Right lobe of liver (tissue), 6 donors: ENCODE results near the gene MATN1. TPM values are rescaled to one million over a fixed set of nuclear protein-coding genes. Genes with fewer than 3 reads are reported as not detected.
A peak's percentile ranks its signal among the peaks of the same experiment; 100 is the strongest.

ENCODE experiments used
- ATAC-seq, 4 donors: fragments of 200-7000 bp; cut with Tn5 transposase; one replicate each; pipeline ENCODE4 v1.9.1; 2020; ENCODE audit warnings: mild to moderate bottlenecking in 4 of 4, moderate library complexity in 4 of 4
- DNase-seq, 3 donors: peaks; one replicate each; pipeline ENCODE4 v3.0.0-alpha.2; 2020
- H3K27ac ChIP-seq, 3 donors: fragments of 200-600 bp; one replicate each; pipeline ENCODE4 v1.8.0; 2022
- H3K27me3 ChIP-seq, 2 donors: fragments of 200-600 bp; one replicate each; pipeline ENCODE4 v1.8.0; 2022
- H3K36me3 ChIP-seq, 4 donors: fragments of 200-600 bp; sonication (generic) in 1 of 4; one replicate each; pipeline versions ENCODE4 v1.5.1 to v1.8.0; 2017 to 2022; ENCODE audit warnings: control low read depth in 1 of 4
- H3K4me1 ChIP-seq, 4 donors: fragments of 200-600 bp; sonication (generic) in 1 of 4; one replicate each; pipeline versions ENCODE4 v1.5.1 to v1.8.0; 2017 to 2022; ENCODE audit warnings: control low read depth in 1 of 4
- H3K4me3 ChIP-seq, 3 donors: fragments of 200-600 bp; one replicate each; pipeline ENCODE4 v1.8.0; 2022
- H3K9me3 ChIP-seq, 4 donors: fragments of 200-600 bp; sonication (generic) in 1 of 4; one replicate each; pipeline versions ENCODE4 v1.5.1 to v1.8.0; 2017 to 2022; ENCODE audit warnings: control low read depth in 1 of 4
- POLR2A ChIP-seq: fragments of 450-650 bp; IDR thresholded peaks from one replicate; pipeline ENCODE4 v1.6.1; 2017; ENCODE audit warnings: antibody characterized with exemption, mild to moderate bottlenecking
- WGBS: methylation state at CpG from one replicate; pipeline ENCODE4 v1.1.6; 2018; ENCODE audit warnings: low coverage, low lambda C conversion rate; ENCODE audit not compliant: insufficient coverage; ENCODE audit errors: missing lambda C conversion rate; 5-methylcytosine and 5-hydroxymethylcytosine counted together
- intact Hi-C, 2 donors: fragments of 100-400 bp; cut with DNase I; formaldehyde crosslinking; loops; one replicate each; pipeline versions ENCODE4 v1.11.2 to v1.14.1; 2022
- total RNA-seq, 6 experiments: library from RNA; depleted of rRNA in 2 of 6; stranded (reverse); fragments of >200 nt in 2 of 6; fragmentation: NEBNext Ultra II Directional in 3 of 6; extraction: Animal tissue kit (Norgen Biotek cat#: 25700) in 3 of 6; gene quantifications; one replicate each; pipeline versions ENCODE4 v1.1.0 to v1.2.4, GENCODE V29; 2016 to 2023
- TF ChIP-seq, protein P1 (sequence below), 4 donors: fragments of 200-600 bp in 3 of 4; fragments of 450-650 bp in 1 of 4; IDR thresholded peaks; one replicate each; pipeline versions ENCODE4 v1.5.1 to v1.8.0; 2016 to 2022; ENCODE audit warnings: antibody characterized with exemption in 4 of 4, mild to moderate bottlenecking in 2 of 4
- donor health status: DM: no; HTN: yes; CAD: no.
- donor health status: DM: no; HTN: no; CAD: no.
- donor health status: DM: no; HTN: no; CAD: no.
- donor health status: DM: no; HTN: yes; CAD: no.
- donor health status: DM: no; HTN: yes; CAD: no.

MATN1 gene
- total RNA-seq, 6 experiments from 2014 or later = not detected

DNA sequence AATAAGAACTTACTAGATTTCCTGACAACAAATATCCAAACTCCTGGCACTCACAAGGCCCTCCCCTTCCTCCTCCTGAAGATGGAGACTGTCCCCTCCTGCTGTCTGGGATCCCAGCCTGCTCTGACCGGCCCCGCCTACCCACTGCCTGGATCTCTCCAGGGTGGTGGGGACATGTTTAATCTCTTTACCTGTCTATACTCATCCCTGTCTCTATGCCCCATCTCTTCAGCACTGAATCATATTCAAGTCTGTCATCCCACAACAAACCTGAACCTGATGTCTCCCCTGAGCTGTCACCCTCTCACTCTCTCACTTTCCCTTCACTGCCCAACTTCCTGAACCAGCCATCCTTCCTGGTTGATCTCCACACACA, 22.1 kb downstream of the MATN1 start:
- Histone ChIP-seq H3K27me3 (no peaks in the 10 kb centered on the region), H3K4me3 (no peak overlapping the region), H3K36me3 (no peaks in the 10 kb centered on the region), H3K27ac (no peak overlapping the region), H3K9me3 (no peaks in the 10 kb centered on the region), H3K4me1 (no peaks in the 10 kb centered on the region)
- DNase-seq (peak in 1 of 3 donors; percentile 20), ATAC-seq (no peak)
- TF ChIP-seq POLR2A = no peak
- TF ChIP-seq, protein P1, sequence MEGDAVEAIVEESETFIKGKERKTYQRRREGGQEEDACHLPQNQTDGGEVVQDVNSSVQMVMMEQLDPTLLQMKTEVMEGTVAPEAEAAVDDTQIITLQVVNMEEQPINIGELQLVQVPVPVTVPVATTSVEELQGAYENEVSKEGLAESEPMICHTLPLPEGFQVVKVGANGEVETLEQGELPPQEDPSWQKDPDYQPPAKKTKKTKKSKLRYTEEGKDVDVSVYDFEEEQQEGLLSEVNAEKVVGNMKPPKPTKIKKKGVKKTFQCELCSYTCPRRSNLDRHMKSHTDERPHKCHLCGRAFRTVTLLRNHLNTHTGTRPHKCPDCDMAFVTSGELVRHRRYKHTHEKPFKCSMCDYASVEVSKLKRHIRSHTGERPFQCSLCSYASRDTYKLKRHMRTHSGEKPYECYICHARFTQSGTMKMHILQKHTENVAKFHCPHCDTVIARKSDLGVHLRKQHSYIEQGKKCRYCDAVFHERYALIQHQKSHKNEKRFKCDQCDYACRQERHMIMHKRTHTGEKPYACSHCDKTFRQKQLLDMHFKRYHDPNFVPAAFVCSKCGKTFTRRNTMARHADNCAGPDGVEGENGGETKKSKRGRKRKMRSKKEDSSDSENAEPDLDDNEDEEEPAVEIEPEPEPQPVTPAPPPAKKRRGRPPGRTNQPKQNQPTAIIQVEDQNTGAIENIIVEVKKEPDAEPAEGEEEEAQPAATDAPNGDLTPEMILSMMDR (IDR thresholded peaks at IDR 0.05) = no peak
- intact Hi-C loops = loop anchor here (10.0 kb wide), 2 partner anchors 916 to 1466 kb away; partner anchors contain the start of genes MECR (in 2 of the 2) and PTPRU (in 2 of the 2)
- 90% methylated on average over 2 of the region's 2 CpGs for WGBS

DNA sequence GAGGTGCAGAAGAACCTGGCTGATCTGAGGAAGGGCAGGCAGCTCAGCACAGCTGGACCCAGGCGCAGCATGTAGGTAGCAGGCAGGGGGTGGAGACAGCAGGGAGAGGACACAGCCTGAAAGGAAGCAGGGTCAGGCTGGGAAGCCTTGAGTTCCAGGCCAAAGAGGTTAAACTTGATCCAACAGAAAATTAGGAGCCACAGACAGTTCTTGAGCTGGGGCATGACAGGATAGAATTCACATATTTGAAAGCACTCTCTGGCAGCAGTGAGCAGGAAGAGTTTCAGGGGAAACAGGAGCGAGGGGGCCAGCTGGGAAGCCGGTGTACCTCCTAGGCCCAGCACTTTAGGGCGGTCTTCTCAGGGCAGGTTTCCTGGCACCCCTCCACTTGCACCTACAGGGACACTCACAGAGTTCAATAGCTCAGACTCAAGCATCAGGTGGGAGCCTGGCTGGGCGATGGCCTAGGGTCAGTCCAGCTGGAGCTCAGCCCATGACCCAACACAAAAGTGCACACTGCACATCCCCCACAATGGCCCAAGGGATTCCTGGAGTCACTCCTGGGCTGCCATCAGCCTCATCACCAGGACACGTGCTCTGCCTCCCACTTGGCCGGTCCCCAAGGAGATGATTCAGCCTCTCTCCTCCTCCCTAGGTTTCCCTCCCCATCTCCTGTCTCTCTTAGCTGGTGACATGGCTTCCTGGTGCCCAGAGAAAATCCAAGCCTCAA, 22.7 kb downstream of the MATN1 start:
- no peaks in the 10 kb centered on the region for H3K36me3 ChIP-seq
- no peaks in the 10 kb centered on the region for H3K4me1 ChIP-seq
- no peak for TF ChIP-seq POLR2A
- TF ChIP-seq, protein P1 (IDR thresholded peaks at IDR 0.05) = no peak
- WGBS = 55% methylated on average over 3 of the region's 7 CpGs
- ATAC-seq = peak; percentile 36 to 59 (median 47)
- H3K4me3 ChIP-seq = no peak overlapping the region
- H3K27ac ChIP-seq = no peak overlapping the region
- DNase-seq = peak in 1 of 3 donors; percentile 54
- intact Hi-C loops = loop anchor here (10.0 kb wide), 2 partner anchors 916 to 1466 kb away; partner anchors contain the start of genes MECR (in 2 of the 2) and PTPRU (in 2 of the 2)
- no peaks in the 10 kb centered on the region for H3K27me3 ChIP-seq
- H3K9me3 ChIP-seq = no peaks in the 10 kb centered on the region

DNA sequence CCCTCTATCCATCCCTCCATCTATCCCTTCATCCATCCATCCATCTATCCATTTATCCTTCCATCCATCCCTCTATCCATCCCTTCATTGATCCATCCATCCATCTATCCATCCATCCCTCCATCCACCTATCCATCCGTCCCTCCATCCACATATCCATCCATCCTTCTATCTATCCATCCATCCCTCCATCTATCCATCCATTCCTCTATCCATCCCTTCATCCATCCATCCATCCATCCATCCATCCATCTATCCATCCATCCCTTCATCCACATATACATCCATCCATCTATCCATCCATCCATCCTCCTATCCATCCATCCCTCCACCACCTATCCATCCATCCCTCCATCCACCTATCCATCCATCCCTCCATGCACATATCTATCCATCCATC, 23.6 kb downstream of the MATN1 start:
- Histone ChIP-seq H3K9me3 (no peaks in the 10 kb centered on the region), H3K27me3 (no peaks in the 10 kb centered on the region), H3K4me3 (no peak overlapping the region), H3K27ac (no peak overlapping the region), H3K36me3 (no peaks in the 10 kb centered on the region), H3K4me1 (no peaks in the 10 kb centered on the region)
- no peak for ATAC-seq
- DNase-seq = no peak
- intact Hi-C loops = loop anchor here (10.0 kb wide), 3 partner anchors 895 to 1465 kb away; partner anchors contain the start of genes MECR (in 2 of the 2) and PTPRU (in 2 of the 2)
- 60% methylated on average over 1 of the region's 1 CpG for WGBS
- no peak for TF ChIP-seq POLR2A
- TF ChIP-seq, protein P1 (IDR thresholded peaks at IDR 0.05) = no peak

DNA sequence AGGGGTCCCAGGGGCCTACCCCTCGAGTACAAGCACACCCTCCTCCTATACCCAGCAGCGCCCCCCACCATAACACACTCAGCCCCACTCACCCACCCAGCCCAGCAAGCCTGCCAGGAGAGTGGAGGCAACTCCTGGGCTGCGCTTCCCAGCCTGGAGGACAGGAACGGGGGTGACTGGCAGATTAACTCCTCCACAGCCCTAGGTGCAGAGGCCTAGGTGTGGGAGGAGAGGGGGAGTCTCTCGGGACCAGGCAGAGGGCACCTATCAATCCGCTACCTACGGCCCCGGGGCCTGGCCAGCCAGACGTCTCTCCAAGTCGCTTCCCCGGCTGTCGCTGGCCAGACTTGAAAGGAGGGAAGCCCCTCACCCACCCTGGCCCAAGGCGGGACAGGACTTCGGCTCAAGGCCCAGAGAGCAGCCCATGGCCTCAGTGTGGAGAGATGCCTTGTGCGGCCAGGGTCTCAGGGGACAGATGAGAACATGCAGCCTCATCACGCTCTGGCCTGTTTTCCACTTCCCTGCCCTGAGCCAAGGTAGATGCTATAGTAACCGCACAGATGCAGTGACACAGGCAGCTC, 24.9 kb downstream of the MATN1 start:
- ATAC-seq = no peak
- no peaks in the 10 kb centered on the region for H3K4me1 ChIP-seq
- TF ChIP-seq, protein P1 (IDR thresholded peaks at IDR 0.05) = no peak
- TF ChIP-seq POLR2A = no peak
- DNase-seq = peak in 1 of 3 donors; percentile 52
- intact Hi-C loops = loop anchor here in 1 of 2 donors (10.0 kb wide), 1 partner anchor 894 kb away; no protein-coding TSS in a partner anchor
- WGBS = no CpG with 5 or more reads among the region's 17 CpGs
- no peak overlapping the region for H3K27ac ChIP-seq
- H3K4me3 ChIP-seq = no peak overlapping the region
- H3K27me3 ChIP-seq = no peaks in the 10 kb centered on the region
- no peaks in the 10 kb centered on the region for H3K36me3 ChIP-seq
- H3K9me3 ChIP-seq = no peaks in the 10 kb centered on the region
